Left colon (tissue), 2 donors: ENCODE measurements around the gene EMC9. TPM values are rescaled to one million over a fixed set of nuclear protein-coding genes. Genes with fewer than 3 reads are reported as not detected.
A peak's percentile ranks its signal among the peaks of the same experiment; 100 is the strongest.

ENCODE experiments used
- ATAC-seq: fragments of 200-7000 bp; cut with Tn5 transposase; one replicate; pipeline ENCODE4 v1.9.1; 2020; ENCODE audit warnings: mild to moderate bottlenecking, moderate library complexity
- DNase-seq, 2 donors: peaks; one replicate each; pipeline ENCODE4 v3.0.0-alpha.2; 2020
- intact Hi-C, 2 donors: fragments of 100-400 bp; cut with DNase I in 1 of 2; cut with micrococcal nuclease in 1 of 2; formaldehyde crosslinking; loops; one replicate each; pipeline versions ENCODE4 v1.11.2 to v1.14.0; 2022; cut with DNase I, micrococcal nuclease
- long read RNA-seq: library from polyadenylated mRNA; unstranded; transcript quantifications from one replicate; pipeline ENCODE4 v2.0.0, GENCODE V29; 2021
- total RNA-seq, 2 donors: library from RNA; stranded (reverse); fragmentation: NEBNext Ultra II Directional; extraction: Animal tissue kit (Norgen Biotek cat#: 25700); gene quantifications; one replicate each; pipeline ENCODE4 v1.2.1, GENCODE V29; 2021
- donor health status: DM: no; HTN: no; CAD: no.
- donor health status: DM: yes; HTN: yes; CAD: no.

Gene EMC9, protein sequence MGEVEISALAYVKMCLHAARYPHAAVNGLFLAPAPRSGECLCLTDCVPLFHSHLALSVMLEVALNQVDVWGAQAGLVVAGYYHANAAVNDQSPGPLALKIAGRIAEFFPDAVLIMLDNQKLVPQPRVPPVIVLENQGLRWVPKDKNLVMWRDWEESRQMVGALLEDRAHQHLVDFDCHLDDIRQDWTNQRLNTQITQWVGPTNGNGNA
- 10 to 100 TPM; 13.9 to 25.7 TPM for total RNA-seq
- long read RNA-seq, transcript EMC9-201 (6 exons, 835 nt): major isoform, 5 of 12 reads
- long read RNA-seq, partial matches to known transcripts: 0 of 12 reads
- long read RNA-seq, other reads (novel, unspliced or antisense): 1 of 12 reads

DNA sequence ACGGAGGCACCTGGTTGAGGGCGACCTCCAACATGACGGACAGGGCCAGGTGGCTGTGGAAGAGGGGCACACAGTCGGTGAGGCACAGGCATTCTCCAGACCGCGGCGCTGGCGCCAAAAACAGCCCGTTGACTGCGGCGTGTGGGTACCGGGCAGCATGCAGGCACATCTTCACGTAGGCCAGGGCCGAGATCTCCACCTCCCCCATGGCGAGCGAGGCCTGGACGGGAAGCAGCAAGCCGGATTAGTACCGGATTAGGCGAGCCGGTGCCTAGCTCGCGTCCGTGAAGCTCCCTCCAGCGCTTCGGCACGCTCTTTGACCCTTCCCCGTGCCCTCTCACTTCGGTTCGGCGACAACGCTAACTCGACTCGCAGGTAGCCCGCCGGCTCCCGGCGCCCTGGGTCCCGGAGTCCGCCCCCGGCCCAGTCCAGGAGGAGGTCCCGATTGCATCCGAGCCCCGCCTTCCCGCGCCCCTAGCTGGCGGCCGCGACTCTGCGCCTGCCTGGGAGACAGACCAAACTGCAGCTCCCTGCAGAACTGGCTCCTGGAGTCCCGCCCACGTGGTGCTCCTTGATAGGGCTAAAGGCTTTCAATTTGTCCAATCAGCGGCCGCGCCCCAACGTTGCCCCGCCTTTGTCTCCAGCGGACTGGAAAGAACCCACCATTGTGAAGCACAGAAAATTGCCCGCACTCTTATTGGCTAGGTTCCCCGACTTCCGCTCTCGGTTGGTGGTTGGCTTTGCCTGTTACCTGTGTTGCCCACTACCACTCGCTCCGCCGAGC, at the start of gene EMC9:
Gene EMC9, minus strand, starts transcription at position 495 of the 784 bp plus-strand sequence. Its CDS starts 287 bp downstream, at position 208.
- peak; percentile 100 for DNase-seq
- intact Hi-C loops: no loop called here
- ATAC-seq: peak; percentile 81

DNA sequence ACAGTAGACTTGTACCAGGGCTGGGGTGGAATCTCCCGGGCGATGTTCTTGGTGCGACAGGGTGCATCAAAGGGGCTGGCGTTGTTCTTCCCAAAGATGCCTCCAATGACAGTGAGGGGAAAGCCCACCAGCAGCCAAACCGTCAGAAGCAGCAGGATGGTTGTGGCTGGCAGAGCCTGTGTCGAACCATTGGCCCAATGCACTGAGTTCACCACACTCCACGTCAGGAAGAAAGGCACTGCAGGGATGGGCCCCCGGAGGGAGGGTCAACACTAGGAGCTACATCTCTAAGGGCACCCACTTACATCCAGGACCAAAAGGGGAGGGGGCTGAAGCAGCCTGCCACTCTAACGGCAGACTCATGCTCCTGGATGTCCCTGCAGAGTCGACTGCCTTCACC, 49.0 kb upstream of the EMC9 start:
- DNase-seq: no peak
- ATAC-seq: no peak
- intact Hi-C loops: no loop called here

DNA sequence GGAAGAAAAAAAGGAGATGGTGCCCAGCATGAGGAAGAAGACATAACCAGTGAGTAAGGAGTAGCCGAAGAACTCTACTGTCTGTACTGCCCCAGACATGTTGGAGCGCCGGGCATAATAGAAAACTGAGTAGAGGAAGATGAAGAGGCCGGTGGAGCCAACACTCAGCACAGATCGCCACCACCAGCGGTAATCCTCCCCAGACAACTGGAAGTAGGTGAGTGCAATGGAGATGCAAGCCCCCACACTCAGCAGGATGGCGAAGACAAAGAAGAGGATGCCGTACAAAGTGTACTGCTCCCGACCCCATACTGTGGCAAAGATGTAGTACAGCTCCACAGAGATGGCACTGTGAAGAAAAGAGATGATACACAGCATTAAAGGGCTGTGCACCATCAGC, 48.1 kb upstream of the EMC9 start:
- no peak for DNase-seq
- ATAC-seq: no peak
- intact Hi-C loops: no loop called here

DNA sequence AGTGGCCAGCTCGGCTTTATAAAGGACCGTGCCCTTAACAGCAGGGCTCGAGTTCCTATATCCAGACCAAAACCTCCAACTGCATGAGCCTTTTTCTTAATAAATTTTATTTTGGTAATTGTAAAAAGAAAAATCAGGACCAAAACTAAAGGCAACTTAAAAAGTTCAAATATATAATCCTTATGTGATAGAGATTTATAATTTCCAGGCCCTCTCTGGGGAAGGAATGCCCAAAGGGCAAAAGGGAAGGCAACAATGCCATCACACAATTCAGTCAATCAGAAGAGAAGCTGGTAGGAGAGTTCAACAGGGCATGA, 47.6 kb upstream of the EMC9 start:
- no peak for DNase-seq
- intact Hi-C loops: no loop called here
- no peak for ATAC-seq

DNA sequence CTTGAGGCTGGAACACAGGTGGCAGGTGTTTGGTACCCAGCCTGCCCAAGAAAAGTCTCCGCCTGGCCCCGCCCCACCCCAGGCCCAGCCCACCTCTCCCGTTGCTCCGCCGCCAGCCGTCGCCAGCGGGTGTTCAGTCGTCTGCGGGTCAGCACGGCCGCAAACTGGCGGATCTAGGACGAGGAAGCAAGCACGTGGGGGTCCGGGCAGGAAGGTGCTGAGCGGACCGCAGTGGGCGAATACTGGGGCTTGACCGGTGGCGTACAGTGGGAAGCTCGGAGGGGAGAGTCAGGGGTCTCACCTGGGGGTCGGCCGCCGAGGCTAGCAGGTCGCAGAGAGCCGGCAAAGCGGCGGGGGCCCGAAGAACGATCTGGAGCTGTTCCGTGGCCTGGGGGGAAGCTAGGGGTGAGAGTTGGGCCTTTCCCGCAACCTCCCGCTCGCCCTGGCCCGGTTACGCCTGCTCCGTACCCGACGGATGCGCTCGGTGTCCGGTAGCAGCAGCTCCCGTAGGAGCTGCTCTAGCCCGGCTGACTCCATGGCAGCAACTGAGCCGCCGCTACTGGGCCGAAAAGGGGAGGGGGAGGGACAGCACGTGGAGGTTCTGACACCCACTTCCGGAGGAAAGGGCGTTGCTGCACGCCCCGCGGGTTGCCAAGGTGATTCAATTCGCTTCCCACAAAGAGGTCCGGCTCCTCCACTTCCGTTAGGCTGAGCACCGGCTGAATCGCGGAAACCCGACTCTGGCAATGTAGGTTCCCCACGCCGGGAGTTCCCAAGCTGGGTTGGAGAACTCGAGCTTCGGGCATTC, 47.1 kb upstream of the EMC9 start, which contains the start of gene IPO4:
Gene IPO4, minus strand, starts transcription at position 566 of the 808 bp plus-strand sequence. Its CDS starts 29 bp downstream, at position 537.
- ATAC-seq (peak; percentile 97), DNase-seq (peak; percentile 93 to 98)
- intact Hi-C loops: no loop called here

DNA sequence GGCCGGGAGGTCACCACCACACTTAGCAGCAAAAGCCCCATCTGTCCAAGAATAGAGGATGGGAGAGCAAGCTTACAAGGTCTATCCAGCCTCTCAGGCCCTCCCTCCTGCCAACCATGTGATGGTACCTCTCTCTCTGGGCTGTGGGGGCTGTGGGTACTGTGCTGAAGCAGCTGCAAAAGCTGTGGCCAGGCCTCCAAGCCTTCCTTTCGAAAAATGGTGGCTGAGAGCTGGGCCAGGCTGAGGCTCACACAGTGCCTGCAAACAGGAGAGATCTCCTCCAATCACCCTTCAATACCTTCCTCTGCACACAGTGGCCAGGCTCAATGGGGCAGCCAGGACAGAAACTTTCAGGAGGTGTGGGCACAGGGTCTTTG, 46.1 kb upstream of the EMC9 start:
- intact Hi-C loops: no loop called here
- DNase-seq (no peak), ATAC-seq (no peak)

DNA sequence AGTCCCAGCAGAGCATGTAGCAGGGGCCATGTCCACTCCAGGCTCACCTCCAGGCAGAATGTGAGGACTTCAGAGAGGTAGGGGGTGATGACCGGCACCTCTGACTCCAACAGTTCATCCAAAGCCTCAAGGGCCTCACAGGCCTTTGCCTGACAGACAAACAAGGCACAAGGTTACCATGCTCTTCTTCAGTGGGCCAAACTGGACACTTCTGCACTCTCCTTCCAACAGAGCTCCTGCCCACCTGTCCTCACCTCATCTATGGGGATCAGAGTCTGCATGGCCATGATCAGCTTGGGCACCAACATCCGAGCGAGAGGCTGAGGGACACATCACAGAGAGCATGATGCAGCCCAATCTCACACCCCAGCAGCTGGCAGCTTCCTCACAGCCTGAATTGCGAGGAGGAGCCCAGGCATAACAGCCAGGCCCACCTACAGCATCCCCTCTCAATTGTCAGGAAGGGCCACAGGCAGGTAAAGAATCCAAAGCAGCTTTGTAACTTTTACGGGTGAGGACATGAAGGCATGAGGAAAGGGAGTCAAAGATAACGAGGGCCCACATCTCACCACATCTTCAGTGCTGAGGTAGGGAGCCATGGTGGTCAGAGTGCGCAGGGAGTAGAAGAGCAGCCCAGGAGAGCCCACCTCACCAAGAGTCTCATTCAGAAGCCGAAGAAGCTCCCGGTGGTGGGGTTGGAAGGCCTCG, 45.6 kb upstream of the EMC9 start:
- no peak for ATAC-seq
- intact Hi-C loops: no loop called here
- no peak for DNase-seq

DNA sequence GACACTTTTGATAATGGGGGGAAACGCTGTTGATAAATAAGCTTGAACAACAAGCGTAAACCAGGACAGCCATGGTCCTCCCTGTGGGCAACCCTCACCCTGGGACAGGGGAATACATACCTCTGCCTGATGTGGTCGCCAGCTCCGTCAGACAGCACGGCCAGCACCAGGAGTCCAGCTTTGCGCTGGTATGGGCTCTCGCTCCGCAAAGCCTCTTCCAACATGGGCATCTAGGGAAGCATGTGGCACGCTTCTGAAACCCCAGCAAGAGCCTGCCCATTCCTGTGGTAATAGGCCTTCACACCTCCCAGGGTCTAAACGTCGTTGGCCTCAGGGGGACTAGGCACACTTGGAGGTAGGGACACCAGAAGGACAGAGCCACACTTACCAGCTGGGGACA, 44.4 kb upstream of the EMC9 start:
- DNase-seq (no peak), ATAC-seq (no peak)
- intact Hi-C loops: no loop called here

DNA sequence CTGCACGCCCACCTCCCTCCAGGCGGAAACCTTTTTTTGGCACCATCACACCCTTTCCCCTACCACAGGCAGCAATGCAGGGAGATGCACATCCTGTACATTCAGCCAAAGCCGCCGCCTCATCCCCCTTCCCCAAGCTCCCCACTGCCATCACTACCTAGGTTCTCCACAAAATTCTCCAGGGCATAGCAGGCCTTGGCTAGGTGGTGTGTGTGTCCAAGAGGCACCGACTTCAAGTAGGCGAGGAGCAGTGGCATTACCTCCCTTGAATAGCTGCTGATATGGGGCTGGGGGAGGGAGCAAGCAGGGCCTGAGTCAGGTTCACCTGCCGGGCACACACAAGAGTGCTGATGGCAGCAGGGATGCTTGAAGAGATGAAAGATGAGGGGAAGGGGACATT, 43.6 kb upstream of the EMC9 start:
- ATAC-seq (no peak), DNase-seq (no peak)
- intact Hi-C loops: no loop called here

DNA sequence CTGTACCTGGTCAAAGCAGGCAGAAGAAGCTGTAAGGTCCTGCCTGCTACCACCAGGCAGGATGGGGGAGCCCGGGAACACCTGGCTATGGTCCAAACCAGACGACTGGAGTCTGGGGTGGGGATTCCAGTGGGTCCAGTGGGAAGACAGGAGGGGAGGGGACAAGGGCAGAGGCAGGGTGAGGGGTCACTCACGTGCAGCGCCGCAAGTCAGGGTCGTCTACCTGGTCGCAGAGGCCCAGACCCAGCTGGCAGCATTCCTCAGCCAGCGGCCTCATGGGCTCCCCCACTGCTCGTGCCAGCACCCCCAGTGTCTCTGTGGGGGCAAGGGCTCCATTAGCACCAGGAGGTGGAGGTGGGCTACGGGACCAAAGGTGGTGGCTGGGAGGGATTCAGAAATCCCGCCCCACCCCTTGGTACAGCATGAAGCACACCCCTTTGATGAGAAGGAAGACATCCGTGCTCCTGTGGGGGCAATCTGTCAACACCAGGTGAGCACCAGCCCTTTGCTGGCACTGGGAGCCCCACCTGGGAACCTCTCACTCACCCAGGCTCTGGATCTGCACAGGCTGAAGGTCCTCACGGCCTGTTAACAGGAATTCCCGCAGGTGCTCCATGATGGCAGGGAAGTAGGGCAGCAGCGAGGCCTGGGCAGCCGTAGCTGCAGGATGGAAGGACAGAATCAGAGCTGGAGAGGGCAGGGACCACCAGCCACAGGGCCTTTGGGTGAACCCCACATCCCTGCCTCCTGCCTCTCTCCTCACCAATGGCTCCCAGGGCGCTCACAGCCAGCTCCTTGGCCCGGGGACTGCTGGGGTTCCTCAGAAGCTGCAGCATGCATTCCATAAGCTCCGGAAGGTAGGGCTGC, 42.9 kb upstream of the EMC9 start:
- ATAC-seq (no peak), DNase-seq (no peak)
- intact Hi-C loops: no loop called here

DNA sequence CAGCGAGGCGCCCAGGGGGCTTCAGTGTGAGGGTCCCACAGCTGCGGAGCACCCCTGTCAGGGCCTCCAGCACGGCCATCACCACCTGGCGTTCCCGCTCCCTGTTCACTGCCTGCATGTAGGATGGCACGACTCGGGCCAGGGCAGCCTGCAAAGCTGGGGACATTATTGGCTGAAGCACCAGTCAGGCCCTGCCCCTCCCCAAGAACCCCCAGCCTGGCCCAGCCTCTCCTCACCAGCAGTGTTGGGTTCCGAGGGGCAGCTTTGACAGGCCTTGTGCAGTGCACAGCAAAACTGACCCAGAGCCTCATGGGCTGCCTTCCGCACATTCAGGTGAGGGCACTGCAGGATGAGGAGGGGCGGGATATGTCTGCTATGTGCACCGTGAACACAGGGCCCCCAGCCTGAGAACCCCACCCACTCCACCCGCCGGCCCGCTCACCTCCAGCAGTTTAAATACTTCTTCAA, 41.7 kb upstream of the EMC9 start:
- DNase-seq: no peak
- intact Hi-C loops: no loop called here
- no peak for ATAC-seq

DNA sequence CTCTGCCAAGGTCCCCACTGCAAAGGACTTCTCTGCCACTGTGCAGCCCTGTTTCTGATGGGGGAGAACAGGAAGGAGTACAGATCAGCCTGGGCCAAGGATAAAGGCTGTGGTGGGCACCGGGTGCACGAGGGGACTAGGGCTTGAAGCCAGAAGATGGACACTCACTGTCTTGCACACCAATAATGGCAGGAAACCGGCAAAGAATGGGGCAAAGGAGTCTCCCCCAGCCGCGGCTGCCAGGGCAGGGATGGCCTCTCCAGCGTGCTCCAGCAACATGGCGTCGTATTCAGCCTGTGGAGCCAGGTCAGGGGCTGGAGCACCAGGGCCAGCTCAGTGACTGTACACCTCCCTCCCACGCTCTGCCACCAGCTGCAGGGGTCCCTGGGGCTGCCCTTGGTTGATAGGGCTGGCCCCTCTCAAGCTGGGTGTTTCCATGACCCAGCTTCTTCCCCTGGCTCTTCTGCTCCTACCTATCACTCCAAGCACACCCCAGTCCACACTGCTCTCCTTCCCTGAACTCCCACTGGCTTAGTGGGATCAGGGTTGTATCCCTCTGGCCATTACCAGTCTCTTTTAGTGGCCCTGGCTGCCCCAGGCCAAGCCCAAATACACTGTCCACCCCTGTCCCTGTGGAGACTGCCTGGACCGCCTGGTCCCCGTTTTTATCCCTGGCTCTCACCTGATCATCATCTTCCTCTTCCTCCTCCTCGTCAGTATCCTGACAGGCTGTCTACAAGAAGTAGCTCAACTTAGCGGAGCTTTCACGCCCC, 40.9 kb upstream of the EMC9 start:
- intact Hi-C loops: no loop called here
- ATAC-seq: no peak
- no peak for DNase-seq

DNA sequence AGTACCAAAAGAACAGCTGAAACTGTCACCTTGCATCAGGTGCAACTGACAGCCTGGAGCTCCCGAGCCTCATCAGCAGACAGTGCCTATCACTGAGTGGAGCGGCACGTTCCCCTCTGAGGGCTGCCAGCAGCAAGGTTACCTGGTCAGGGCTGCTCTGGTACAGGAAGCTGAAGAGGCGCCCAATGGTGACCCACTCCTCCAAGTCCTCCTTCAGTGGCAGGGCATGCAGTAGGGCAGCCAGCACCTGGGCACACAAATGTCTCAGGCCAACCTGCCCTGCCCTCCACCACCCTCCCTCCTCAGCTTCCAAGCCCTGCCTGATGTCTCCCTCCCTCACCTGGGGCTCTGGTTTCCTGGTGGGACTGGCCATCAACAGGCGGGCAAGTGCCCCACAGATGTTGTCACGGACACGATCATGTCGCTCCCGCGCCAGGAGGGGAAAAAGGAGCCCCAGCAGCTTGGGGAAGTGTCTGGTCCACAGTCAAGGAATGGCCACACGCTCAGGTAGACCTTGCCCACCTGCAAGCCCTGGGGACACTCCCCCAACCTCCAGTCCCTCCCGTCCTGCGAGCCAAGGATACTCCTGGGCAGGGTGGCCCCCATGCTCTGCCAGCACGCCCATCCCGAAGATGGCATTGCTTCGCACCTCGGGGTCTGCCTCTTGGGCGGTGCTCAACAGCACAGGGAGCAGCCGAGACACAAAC, 40.1 kb upstream of the EMC9 start:
- no peak for ATAC-seq
- intact Hi-C loops: no loop called here
- no peak for DNase-seq

DNA sequence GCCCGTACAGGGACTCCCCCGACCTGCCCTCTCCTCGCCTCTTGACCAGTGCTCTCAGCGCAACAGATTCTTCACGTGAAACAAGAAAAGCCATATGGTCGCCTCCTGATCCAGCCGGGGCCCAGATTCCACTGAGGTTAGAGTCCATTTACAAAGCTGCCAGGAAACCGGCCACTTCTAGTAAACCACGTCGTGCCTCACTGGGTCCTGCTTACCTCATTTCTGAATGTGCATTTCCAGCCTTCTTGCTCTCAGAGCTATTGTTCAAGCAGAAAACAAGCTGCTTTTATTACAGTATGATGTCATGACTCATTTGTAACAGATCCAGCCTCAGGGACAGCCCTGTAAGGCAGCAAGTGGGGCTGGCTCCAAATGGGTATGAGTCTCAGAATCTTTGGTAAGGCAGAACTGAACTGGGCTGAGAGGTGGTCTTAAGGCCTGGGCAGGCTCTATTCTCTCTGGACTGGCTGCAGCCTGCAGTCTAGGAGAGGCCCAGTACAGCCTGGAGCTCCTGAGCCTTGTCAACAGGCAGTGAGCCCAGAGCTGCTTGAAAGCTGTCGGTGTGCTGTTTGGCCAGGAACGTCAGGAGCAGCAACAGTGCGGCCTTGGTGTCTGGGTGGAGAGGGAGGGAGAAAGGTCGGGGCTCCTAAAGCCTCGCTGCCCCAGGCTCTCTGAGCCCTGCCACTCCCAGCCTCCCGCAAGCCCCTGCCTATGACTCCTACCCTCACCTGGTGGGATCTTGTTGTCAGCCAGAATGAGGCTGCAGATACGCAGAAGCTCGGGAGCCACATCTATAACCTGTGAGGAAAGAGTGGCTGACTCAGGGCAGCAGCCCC, 38.8 kb upstream of the EMC9 start:
- DNase-seq (no peak), ATAC-seq (peak; percentile 11)
- intact Hi-C loops: no loop called here

DNA sequence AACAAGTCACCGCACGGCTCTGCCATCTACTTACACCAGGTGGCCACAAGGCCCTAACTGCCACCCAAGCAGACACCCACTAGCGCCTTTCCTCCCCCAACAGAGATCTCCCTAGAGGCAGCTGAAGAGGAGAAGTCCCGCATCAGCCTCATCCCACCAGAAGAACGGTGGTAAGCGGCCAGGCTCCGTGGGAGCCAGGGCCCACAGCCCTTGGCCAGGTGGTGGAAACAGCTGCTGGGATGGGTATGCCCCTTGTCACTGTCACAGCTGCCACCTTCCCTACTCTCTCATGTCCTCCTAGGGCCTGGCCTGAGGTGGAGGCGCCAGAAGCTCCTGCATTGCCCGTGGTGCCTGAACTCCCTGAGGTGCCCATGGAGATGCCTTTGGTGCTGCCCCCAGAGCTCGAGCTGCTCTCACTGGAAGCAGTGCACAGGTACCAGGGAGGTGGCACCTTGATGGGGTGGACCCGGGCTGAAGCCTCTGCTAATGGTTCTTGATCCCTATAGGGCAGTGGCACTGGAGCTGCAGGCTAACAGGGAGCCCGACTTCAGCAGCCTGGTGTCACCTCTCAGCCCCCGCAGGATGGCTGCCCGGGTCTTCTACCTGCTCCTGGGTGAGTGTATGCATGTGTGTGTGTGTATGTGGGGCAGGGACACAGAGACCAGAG, 38.0 kb upstream of the EMC9 start:
- intact Hi-C loops: no loop called here

More for the DNA sequence above, 38.0 kb upstream of the EMC9 start:
- no peak for ATAC-seq
- no peak for DNase-seq
